Peyer's patch (tissue), 4 donors: ENCODE measurements around the gene SLC5A5.

Experiments used
- CTCF ChIP-seq, 6 experiments: fragments of 450-650 bp in 4 of 6; fragments of 200-600 bp in 2 of 6; sonication (generic) in 1 of 6; IDR thresholded peaks; one replicate each; pipeline ENCODE4 v1.5.1; 2017 to 2019; ENCODE audit warnings: antibody characterized with exemption in 6 of 6, mild to moderate bottlenecking in 3 of 6, moderate library complexity in 1 of 6
- POLR2A ChIP-seq, 2 donors: fragments of 450-650 bp; IDR thresholded peaks; one replicate each; pipeline ENCODE4 v1.5.1; 2017; ENCODE audit warnings: antibody characterized with exemption in 2 of 2, mild to moderate bottlenecking in 2 of 2, moderate library complexity in 2 of 2

- no peak for TF ChIP-seq CTCF (IDR thresholded peaks at IDR 0.05)
- TF ChIP-seq POLR2A (IDR thresholded peaks at IDR 0.05) = no peak
These were observed 25.6 kb upstream of the SLC5A5 start for GRCh38 chr19:17846146-17846545.
